CD4-positive, CD25-positive, alpha-beta regulatory T cell (primary cell): ENCODE data around the gene ZBED1. TPM values are rescaled to one million over a fixed set of nuclear protein-coding genes. Genes with fewer than 3 reads are reported as not detected.
"Not testable (repeated sequence)": the region's sequence is repeated elsewhere in the genome, so short reads cannot be mapped to it uniquely, and the experiment has no call there.

ENCODE experiments used
- ATAC-seq, 2 donors: fragments of 150-1000 bp; cut with Tn5 transposase; one replicate each; pipeline ENCODE4 v1.10.0; 2021; ENCODE audit warnings: low read depth in 2 of 2, moderate number of reproducible peaks in 2 of 2, moderate library complexity in 1 of 2
- DNase-seq, 3 donors: peaks; one replicate each; pipeline versions ENCODE4 v3.0.0 to v3.0.0-alpha.2; 2012 to 2022; ENCODE audit warnings: mixed read lengths in 1 of 3
- H3K27ac ChIP-seq: one replicate; pipeline ENCODE4 v1.7.0; 2013; ENCODE audit warnings: mild to moderate bottlenecking, low read length; ENCODE audit not compliant: insufficient read depth, poor library complexity, severe bottlenecking
- H3K27me3 ChIP-seq: one replicate; pipeline ENCODE4 v1.7.0; 2013; ENCODE audit warnings: low read length; ENCODE audit not compliant: control insufficient read depth, insufficient read depth
- H3K36me3 ChIP-seq: one replicate; pipeline ENCODE4 v1.7.0; 2013; ENCODE audit warnings: mild to moderate bottlenecking, low read length, moderate library complexity; ENCODE audit not compliant: control insufficient read depth, insufficient read depth
- H3K4me1 ChIP-seq: 2 replicates; pipeline ENCODE4 v1.7.0; 2013; ENCODE audit warnings: mild to moderate bottlenecking, low read length; ENCODE audit not compliant: insufficient read depth, control insufficient read depth, poor library complexity, severe bottlenecking
- H3K4me3 ChIP-seq: one replicate; pipeline ENCODE4 v1.7.0; 2013; ENCODE audit warnings: low read depth, mild to moderate bottlenecking, low read length, moderate library complexity
- H3K9me3 ChIP-seq, 2 experiments: 1 replicate in 1 of 2; 2 replicates in 1 of 2; pipeline ENCODE4 v1.7.0; 2013; ENCODE audit warnings: low read length in 2 of 2, mild to moderate bottlenecking in 1 of 2, moderate library complexity in 1 of 2; ENCODE audit not compliant: control insufficient read depth in 2 of 2
- H3K27ac Mint-ChIP-seq, 3 donors: one replicate each; pipeline ENCODE4 v1.8.0; 2020 to 2022; ENCODE audit warnings: mild to moderate bottlenecking in 3 of 3, mixed read lengths in 3 of 3, moderate library complexity in 2 of 3
- H3K27me3 Mint-ChIP-seq: one replicate; pipeline ENCODE4 v1.8.0; 2022; ENCODE audit warnings: mild to moderate bottlenecking, mixed read lengths
- H3K36me3 Mint-ChIP-seq: one replicate; pipeline ENCODE4 v1.8.0; 2020; ENCODE audit warnings: mixed read lengths
- H3K4me1 Mint-ChIP-seq, 4 donors: one replicate each; pipeline ENCODE4 v1.8.0; 2020 to 2022; ENCODE audit warnings: mixed read lengths in 4 of 4, mild to moderate bottlenecking in 1 of 4
- H3K4me3 Mint-ChIP-seq, 4 donors: one replicate each; pipeline ENCODE4 v1.8.0; 2020 to 2022; ENCODE audit warnings: mild to moderate bottlenecking in 4 of 4, mixed read lengths in 4 of 4, moderate library complexity in 3 of 4
- H3K9me3 Mint-ChIP-seq, 7 donors: one replicate each; pipeline ENCODE4 v1.8.0; 2020 to 2022; ENCODE audit warnings: mixed read lengths in 7 of 7, mild to moderate bottlenecking in 3 of 7, moderate library complexity in 2 of 7
- polyA plus RNA-seq, 4 donors: library from polyadenylated mRNA; unstranded; fragments of 300-500 nt; fragmentation: Illumina TruSeq; gene quantifications; one replicate each; pipeline ENCODE4 v1.2.3, GENCODE V29; 2021
- total RNA-seq: library from RNA; stranded (reverse); gene quantifications from one replicate; pipeline ENCODE4 v1.2.3, GENCODE V29; 2022

The ZBED1 gene
- total and polyA plus RNA-seq, 5 donors from 2014 or later, result 19.5 to 39.2 (median 32.5) TPM

DNA sequence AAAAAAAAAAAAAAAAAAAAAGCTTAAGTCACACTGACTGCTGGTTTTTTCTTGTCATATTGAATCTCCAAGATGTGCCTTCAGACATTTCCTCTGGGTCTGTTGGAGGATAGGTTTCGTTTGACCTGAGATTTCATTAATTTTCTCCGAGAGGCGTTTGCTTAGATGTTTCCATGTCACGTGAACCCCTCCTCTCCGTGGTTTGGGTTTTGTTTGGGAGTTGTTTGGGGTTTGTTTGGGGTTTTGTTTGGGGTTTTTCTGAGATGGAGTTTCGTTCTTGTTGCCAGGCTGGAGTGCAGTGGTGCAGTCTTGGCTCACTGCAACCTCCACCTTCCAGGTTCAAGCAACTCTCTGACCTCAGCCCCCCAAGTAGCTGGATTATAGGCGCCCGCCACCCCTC lies 40.8 kb upstream of the ZBED1 start:
- H3K36me3 ChIP-seq, result no peaks in the 10 kb centered on the region
- no peak overlapping the region for H3K27ac ChIP-seq
- Mint-ChIP-seq H3K4me3 (no peak overlapping the region), H3K27me3 (peaks cover 12% of the 10 kb centered on the region), H3K9me3 (peaks cover 0 to 7% (median 0%) of the 10 kb centered on the region in 7 donors), H3K27ac (no peak overlapping the region), H3K36me3 (no peaks in the 10 kb centered on the region), H3K4me1 (no peaks in the 10 kb centered on the region)
- H3K4me1 ChIP-seq, result no peaks in the 10 kb centered on the region
- no peak overlapping the region for H3K4me3 ChIP-seq
- H3K27me3 ChIP-seq, result no peaks in the 10 kb centered on the region
- no peaks in the 10 kb centered on the region for H3K9me3 ChIP-seq
- no peak for DNase-seq
- no peak for ATAC-seq

DNA sequence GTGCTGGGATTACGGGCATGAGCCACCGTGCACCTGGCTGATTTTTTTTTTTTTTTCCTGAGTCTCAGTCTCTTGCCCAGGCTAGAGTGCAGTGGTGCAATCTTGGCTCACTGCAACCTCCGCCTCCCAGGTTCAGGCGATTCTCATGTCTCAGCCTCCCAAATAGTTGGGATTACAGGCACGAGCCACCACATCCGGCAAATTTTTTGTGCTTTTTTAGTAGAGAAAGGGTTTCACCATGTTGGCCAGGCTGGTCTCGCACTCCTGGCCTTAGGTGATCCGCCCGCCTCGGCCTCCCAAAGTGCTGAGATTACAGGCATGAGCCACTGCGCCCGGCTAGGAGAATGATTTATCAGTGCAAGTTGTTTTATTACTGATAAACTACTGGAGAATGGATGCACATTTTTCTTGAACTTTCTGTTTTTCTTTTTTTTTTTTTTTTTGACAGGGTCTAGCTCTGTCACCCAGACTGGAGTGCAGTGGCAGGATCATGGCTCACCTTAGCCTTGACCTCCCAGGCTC lies 39.7 kb upstream of the ZBED1 start:
- Histone ChIP-seq H3K27me3 (no peaks in the 10 kb centered on the region), H3K4me3 (no peak overlapping the region), H3K4me1 (no peaks in the 10 kb centered on the region), H3K9me3 (no peaks in the 10 kb centered on the region), H3K36me3 (no peaks in the 10 kb centered on the region), H3K27ac (no peak overlapping the region)
- DNase-seq, result no peak
- Mint-ChIP-seq H3K4me3 (no peak overlapping the region), H3K4me1 (no peaks in the 10 kb centered on the region), H3K36me3 (no peaks in the 10 kb centered on the region), H3K27me3 (peaks cover 15% of the 10 kb centered on the region), H3K9me3 (no peaks in the 10 kb centered on the region), H3K27ac (no peak overlapping the region)
- no peak for ATAC-seq

DNA sequence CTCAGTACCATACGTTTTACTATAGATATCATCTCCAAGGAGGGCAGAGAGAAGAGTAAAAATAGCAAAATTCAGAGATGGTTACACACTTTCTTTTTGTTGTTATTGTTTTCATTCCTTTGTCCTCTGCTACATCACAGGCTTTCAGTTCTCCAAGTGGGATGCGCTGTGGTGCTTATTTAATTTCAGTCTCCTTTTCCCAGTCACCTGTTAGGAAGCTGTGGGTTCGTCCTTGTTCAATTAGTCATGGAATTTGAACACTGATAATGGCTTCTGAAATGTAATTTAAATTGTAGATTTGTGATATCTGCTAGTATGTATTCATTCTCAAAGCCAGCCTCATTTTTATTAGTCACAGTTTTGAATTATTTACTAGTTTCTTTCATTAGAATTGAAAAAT lies 38.8 kb upstream of the ZBED1 start:
- no peaks in the 10 kb centered on the region for H3K36me3 ChIP-seq
- Mint-ChIP-seq H3K27me3 (peaks cover 17% of the 10 kb centered on the region), H3K27ac (no peak overlapping the region), H3K4me3 (no peak overlapping the region), H3K36me3 (no peaks in the 10 kb centered on the region), H3K4me1 (no peaks in the 10 kb centered on the region), H3K9me3 (peaks cover 0 to 2% (median 0%) of the 10 kb centered on the region in 7 donors)
- ATAC-seq, result no peak
- H3K9me3 ChIP-seq, result no peaks in the 10 kb centered on the region
- no peak overlapping the region for H3K27ac ChIP-seq
- no peaks in the 10 kb centered on the region for H3K27me3 ChIP-seq
- DNase-seq, result no peak
- H3K4me1 ChIP-seq, result no peaks in the 10 kb centered on the region
- H3K4me3 ChIP-seq, result no peak overlapping the region

DNA sequence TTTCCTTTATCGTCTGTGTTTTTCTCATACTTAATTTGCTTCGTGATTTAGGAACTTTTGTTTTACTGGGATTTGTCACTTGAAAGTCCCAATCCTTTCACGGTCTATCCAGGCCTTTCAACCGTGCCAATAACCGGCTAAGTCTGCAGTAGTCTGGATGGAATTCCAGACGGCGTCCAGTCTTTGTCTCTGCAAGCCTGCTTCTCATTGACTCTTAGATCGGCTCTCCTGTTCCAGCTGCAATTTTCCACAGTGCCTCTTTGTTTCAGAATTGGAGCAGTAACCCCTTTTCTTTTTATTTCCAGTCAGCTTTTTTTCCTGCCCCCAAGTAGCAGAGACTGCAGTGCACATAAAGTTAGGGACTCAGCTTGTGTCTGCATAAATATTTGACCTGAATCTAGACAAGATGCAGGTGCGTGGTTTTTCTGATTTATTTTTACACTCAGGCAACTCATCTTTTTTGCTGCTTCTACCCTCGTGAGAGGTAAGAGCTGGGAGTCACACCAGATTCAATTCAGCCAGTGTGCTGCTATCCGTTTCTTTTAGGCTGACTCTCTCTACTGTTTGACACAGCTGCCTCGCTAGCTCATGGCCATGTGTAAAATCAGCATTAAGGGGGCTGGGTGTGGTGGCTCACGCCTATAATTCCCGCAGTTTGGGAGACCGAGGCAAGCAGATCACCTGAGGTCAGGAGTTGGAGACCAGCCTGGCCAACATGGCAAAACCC lies 37.4 kb upstream of the ZBED1 start:
- no peak overlapping the region for H3K4me3 ChIP-seq
- no peak for DNase-seq
- peaks cover 0 to 2% (median 0%) of the 10 kb centered on the region in 7 donors for H3K9me3 Mint-ChIP-seq
- H3K36me3 ChIP-seq, result no peaks in the 10 kb centered on the region
- H3K27me3 Mint-ChIP-seq, result peaks cover 18% of the 10 kb centered on the region
- no peak overlapping the region for H3K4me3 Mint-ChIP-seq
- H3K9me3 ChIP-seq, result no peaks in the 10 kb centered on the region
- H3K27me3 ChIP-seq, result no peaks in the 10 kb centered on the region
- H3K27ac ChIP-seq, result no peak overlapping the region
- H3K27ac Mint-ChIP-seq, result no peak overlapping the region
- H3K36me3 Mint-ChIP-seq, result no peaks in the 10 kb centered on the region
- ATAC-seq, result no peak
- H3K4me1 ChIP-seq, result no peaks in the 10 kb centered on the region
- no peaks in the 10 kb centered on the region for H3K4me1 Mint-ChIP-seq

DNA sequence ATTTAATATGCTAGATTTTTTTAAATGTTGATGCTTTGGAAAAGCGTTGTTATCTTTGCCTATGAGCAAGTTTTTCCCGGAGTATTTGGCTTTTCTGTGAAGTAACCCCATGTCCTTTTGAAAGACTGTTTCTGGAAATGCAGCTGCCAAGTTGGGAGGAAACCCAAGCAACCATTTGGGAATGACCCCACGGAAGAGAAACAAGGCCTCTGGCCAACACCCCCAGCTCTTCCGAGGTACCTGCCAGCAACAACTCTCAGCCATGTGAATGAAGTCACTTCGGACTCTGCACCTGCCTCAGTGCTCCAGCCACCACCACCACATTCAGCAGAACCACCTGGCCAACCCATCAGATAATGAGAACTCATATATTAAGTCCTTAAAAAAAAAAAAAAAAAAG lies 36.2 kb upstream of the ZBED1 start:
- H3K4me3 Mint-ChIP-seq, result no peak overlapping the region
- Histone ChIP-seq H3K27ac (no peak overlapping the region), H3K27me3 (no peaks in the 10 kb centered on the region), H3K4me1 (no peaks in the 10 kb centered on the region), H3K9me3 (no peaks in the 10 kb centered on the region), H3K4me3 (no peak overlapping the region), H3K36me3 (no peaks in the 10 kb centered on the region)
- peaks cover 0 to 2% (median 0%) of the 10 kb centered on the region in 7 donors for H3K9me3 Mint-ChIP-seq
- ATAC-seq, result no peak
- no peaks in the 10 kb centered on the region for H3K4me1 Mint-ChIP-seq
- peaks cover 18% of the 10 kb centered on the region for H3K27me3 Mint-ChIP-seq
- DNase-seq, result no peak
- H3K36me3 Mint-ChIP-seq, result no peaks in the 10 kb centered on the region
- no peak overlapping the region for H3K27ac Mint-ChIP-seq

DNA sequence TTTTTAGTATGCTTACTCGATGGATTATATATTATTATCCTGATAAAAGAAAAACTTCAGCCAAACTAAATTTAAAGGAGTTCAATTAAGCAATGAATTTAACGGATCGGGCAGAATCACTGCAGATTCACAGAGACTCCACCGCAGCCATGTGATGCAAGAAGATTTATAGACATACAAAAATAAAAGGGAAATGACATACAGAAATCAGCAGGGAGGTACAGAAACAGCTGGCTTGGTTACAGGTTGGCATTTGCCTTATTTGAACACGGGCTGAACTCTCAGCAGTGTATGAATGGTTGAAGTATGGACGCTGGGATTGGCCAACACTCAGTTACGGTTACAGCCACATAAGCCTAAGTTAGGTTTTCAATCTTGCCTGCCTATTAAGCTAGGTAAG lies 35.4 kb upstream of the ZBED1 start:
- H3K27ac ChIP-seq, result no peak overlapping the region
- H3K4me3 ChIP-seq, result no peak overlapping the region
- H3K9me3 ChIP-seq, result no peaks in the 10 kb centered on the region
- Mint-ChIP-seq H3K9me3 (peaks cover 0 to 2% (median 0%) of the 10 kb centered on the region in 7 donors), H3K36me3 (no peaks in the 10 kb centered on the region), H3K4me3 (no peak overlapping the region), H3K27me3 (peaks cover 18% of the 10 kb centered on the region), H3K4me1 (no peaks in the 10 kb centered on the region), H3K27ac (no peak overlapping the region)
- DNase-seq, result no peak
- H3K36me3 ChIP-seq, result no peaks in the 10 kb centered on the region
- H3K4me1 ChIP-seq, result no peaks in the 10 kb centered on the region
- H3K27me3 ChIP-seq, result no peaks in the 10 kb centered on the region
- ATAC-seq, result no peak

DNA sequence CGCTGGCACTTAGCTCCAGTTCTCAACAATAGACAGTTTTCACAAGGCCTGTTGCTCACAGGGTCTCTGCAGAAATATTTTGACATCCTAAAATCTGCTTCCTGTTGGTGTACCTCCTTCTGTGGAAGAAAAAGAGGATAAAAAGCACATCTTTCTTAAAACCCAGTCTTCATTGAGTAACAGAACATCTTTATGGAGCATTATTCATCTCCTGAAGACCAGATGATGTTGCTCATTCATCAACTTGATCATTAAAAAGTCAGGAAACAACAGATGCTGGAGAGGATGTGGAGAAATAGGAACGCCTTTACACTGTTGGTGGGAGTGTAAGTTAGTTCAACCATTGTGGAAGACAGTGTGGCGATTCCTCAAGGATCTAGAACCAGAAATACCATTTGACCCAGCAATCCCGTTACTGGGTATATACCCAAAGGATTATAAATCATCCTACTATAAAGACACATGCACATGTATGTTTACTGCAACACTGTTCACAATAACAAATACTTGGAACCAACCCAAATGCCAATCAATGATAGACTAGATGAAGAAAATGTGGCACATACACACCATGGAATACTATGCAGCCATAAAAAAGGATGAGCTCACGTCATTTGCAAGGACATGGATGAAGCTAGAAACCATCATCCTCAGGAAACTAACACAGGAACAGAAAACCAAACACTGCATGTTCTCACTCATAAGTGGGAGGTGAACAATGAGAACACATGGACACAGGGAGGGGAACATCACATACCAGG lies 33.7 kb upstream of the ZBED1 start:
- not testable (repeated sequence) for H3K27me3 ChIP-seq, H3K4me3 ChIP-seq, H3K9me3 ChIP-seq, H3K36me3 Mint-ChIP-seq, DNase-seq, ATAC-seq, H3K4me1 ChIP-seq, H3K4me1 Mint-ChIP-seq, H3K9me3 Mint-ChIP-seq, H3K27ac ChIP-seq, H3K27ac Mint-ChIP-seq, H3K4me3 Mint-ChIP-seq, H3K36me3 ChIP-seq
- H3K27me3 Mint-ChIP-seq, result peaks cover 18% of the 10 kb centered on the region
